GM18519 (cell line): ENCODE results near the gene LIMA1.
"Not testable (repeated sequence)": the region's sequence is repeated elsewhere in the genome, so short reads cannot be mapped to it uniquely, and the experiment has no call there.

ENCODE experiments used
- ATAC-seq: cut with Tn5 transposase; IDR thresholded peaks from one replicate; pipeline ENCODE4 v1.9.1; 2021; ENCODE audit warnings: mild to moderate bottlenecking, moderate library complexity; ENCODE audit not compliant: unreplicated experiment, low FRiP score

The LIMA1 gene

DNA sequence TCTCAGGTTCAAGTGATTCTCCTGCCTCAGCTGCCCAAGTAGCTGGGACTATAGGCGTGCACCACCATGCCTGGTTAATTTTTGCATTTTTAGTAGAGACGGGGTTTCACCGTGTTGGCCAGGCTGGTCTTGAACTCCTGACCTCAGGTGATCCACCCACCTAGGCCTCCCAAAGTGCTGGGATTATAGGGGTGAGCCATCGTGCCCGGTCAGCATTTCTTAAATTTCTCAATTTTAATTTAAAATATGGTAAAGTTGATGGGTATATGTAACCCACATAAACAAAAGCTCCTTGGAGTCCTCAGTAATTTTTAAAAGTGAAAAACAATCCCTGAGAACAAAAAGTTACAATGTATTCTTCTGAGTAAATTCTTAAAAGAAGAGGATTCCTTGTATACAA lies 128.4 kb downstream of the LIMA1 start:
- not testable (repeated sequence) for ATAC-seq

DNA sequence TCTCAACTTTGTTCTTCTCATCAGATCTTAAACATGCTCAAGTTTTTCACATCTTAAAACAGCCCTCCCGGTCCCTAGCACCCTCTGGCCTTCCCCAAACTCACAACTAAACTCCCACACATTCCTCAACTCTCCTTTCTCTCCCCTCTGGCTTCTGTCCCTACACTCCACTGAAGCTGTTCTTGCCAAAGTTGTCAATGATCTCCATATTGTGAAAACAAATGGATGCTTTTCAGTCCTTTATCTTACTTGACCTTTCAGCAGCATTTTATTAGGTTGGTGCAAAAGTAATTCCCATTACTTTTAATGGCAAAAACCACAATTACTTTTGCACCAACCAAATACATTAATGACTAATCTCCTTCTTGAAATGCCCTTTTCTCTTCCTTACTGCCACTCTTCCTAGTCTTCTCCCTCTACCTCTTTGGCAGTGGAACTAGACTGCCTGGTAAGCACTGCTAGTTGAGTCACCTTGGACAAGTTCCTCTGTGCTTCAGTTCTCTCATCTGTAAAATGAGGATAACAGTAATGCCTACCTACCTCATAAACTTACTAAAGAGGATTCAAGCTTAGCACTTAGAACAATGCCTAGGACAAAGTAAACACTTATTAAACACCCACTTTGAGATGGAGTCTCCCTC lies 132.2 kb downstream of the LIMA1 start:
- no peak for ATAC-seq

DNA sequence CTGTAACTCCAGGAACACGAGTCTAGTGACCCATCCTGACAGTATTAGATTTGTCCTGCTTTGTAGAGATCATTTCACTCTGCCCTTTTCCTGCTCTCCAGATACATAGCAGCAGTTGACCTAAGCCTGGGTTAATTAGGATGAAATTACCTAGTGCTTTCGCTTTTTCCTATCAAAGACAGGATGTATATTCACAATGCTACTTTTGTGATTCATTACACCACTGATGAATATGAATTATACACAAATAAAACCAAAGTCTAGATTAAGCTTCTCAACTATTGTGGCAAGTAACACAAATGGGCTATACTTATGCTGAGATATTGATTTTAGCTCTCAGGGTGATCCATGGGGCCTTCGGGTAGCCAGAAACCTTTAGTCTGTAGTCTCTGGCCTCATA lies 134.0 kb downstream of the LIMA1 start:
- no peak for ATAC-seq

DNA sequence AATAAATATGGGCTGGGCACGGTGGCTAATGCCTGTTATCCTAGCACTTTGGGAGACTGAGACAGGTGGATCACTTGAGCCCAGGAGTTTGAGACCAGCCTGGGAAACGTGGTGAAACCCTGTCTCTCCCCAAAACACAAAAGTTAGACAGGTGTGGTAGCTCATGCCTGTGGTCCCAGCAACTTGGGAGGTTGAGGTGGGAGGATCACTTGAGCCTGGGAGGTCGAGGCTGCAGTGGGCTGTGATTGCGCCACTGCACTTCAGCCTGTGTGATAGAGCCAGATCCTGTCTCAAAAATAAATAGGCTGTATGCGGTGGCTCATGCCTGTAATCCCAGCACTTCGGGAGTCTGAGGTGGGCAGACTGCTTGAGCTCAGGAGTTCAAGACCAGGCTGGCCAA lies 135.3 kb downstream of the LIMA1 start:
- not testable (repeated sequence) for ATAC-seq

DNA sequence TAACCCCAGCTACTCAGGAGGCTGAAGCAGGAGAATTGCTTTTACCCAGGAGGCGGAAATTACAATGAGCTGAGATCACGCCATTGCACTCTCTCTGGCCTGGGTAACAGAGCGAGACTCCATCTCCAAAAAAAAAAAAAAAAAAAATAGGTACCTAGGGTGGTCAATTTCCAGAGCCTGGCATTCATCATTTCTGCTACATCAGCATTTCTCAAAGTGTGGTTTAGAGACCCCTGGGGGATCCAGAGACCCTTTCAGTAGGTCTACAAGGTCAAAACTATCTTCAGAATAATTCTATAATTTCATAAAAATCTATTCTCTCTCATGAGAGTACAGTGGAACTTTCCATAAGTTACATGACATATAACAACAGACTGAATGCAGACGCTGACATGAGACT lies 136.0 kb downstream of the LIMA1 start:
- ATAC-seq, result no peak

DNA sequence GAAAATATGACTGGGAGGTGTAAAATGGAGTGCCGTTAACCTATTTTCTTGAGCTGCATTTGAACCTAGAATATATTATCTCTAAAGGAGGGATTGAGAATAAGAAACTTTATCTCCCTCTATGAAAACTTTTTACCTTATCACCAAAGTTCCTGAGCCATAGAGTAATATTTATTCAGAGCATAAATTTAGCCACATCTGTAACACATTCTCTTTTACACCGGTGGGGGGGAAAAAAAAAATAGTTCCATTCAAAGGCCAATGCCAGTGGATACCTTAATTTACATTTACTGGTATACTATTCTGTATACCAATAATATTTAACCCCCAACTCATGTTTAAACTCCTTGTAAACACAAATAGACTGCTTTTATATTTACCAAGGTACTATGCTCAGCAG lies 137.9 kb downstream of the LIMA1 start:
- no peak for ATAC-seq

DNA sequence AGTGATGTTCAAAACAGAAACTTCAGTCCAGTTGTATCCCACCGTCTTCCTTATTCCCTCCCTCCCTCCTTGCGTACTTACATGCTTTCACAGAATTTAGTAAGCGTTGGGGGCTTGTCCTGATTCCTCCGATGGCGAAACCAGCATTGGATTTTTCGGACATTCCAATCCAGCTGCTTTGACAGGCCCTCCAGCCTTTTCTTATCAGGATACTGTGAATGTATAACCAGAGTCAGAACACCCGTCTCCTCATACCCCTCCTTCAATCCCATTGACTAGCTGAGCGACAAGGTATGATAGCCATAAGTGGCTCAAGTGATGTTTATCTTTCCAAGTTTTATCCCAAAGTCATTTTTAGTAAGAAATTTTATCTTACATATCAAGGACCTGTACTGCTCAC lies 140.3 kb downstream of the LIMA1 start:
- ATAC-seq, result no peak

DNA sequence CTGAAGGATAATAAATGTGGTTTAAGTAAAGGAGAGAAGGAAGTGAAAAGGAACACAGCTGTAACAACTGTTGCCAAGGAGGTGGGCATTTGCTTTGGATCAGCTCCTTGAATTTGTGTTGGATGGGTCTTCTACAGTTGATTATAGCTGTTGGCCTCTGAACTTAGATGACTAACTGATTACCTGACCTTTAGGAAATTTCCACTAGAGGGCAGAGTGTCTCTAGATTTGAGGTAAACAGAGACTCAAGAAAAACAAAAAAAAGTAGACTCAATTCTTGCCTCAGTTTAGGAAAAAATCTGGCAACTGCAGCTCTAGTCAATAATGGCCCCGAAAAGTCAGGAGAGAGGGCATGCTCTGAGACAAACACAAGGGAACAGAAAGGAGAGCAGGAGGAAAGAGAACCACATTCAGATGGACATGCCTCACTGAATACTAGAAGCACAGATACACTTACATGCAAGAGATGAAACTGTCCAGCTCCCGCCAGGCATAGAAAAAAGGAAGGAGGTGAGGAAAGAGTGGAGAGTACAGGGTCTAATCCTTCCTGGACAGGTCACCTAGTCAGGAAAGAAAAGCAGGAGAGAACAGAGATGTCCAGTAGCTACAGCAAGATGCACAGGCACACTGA lies 150.7 kb downstream of the LIMA1 start:
- ATAC-seq, result no peak

DNA sequence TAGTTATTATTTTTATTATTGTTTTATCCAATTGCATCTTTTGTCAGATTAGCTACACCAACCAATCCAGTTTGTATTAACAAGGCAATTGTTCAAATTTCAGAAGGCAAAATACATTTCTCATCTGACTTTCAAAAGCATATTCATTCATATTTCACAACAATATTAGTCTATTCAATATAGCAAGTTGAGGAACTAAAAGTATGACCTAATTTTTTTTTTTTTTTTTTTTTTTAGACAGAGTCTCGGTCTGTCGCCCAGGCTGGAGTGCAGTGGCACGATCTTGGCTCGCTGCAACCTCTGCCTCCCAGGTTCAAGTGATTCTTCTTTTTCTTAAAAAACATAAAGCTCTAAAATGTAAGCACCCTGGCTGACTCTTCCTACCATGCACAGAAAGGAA lies 154.0 kb downstream of the LIMA1 start:
- no peak for ATAC-seq

DNA sequence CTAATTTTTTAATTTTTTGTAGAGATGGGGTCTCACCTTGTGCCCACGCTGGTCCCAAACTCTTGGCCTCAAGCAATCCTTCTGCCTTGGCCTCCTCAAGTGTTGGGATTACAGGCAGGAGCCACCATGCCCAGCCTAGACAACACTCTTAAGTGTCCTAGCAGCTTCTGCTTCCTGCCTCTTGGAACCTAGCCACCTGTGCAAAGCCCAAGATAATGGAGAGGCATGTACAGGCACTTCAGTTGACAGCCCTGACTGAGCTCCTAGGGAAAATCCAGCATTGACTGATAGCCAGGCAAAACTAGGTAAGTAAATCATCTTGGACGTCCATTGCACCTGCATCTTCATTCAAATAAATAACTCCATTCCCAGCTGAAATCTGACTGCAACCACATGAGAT lies 155.8 kb downstream of the LIMA1 start:
- ATAC-seq, result no peak
